ENCODE results near the gene CD83.

CD83 gene

GRCh38 chr6:14126191-14126590 is 8.6 kb downstream of the CD83 start:
- DNase-seq (ENCODE audit: low spot score) = no peak

- no peak for DNase-seq (ENCODE audit: low spot score)
Observed at GRCh38 chr6:14127611-14128010, 10.0 kb downstream of the CD83 start.

GRCh38 chr6:14128012-14128411 is 10.4 kb downstream of the CD83 start:
- DNase-seq (ENCODE audit: low spot score) = no peak

- no peak for DNase-seq (ENCODE audit: low spot score)
Observed at GRCh38 chr6:14128746-14129145, 11.2 kb downstream of the CD83 start.

- no peak for DNase-seq (ENCODE audit: low spot score)
Observed at GRCh38 chr6:14129575-14129974, 12.0 kb downstream of the CD83 start.

- DNase-seq (ENCODE audit: low spot score) = no peak
Observed at GRCh38 chr6:14130435-14131075, 13.0 kb downstream of the CD83 start.

GRCh38 chr6:14131579-14131978 is 14.0 kb downstream of the CD83 start:
- no peak for DNase-seq (ENCODE audit: low spot score)

- no peak for DNase-seq (ENCODE audit: low spot score)
Observed at GRCh38 chr6:14132244-14132920, 14.8 kb downstream of the CD83 start.

- DNase-seq (ENCODE audit: low spot score) = no peak
Observed at GRCh38 chr6:14132921-14133275, 15.3 kb downstream of the CD83 start.

- no peak for DNase-seq (ENCODE audit: low spot score)
Observed at GRCh38 chr6:14134211-14134910, 16.8 kb downstream of the CD83 start.

- DNase-seq (ENCODE audit: low spot score) = no peak
Observed at GRCh38 chr6:14135893-14136539, 18.4 kb downstream of the CD83 start.

- no peak for DNase-seq (ENCODE audit: low spot score)
Observed at GRCh38 chr6:14138701-14139215, 21.2 kb downstream of the CD83 start.

GRCh38 chr6:14141351-14142062 is 23.9 kb downstream of the CD83 start:
- no peak for DNase-seq (ENCODE audit: low spot score)

GRCh38 chr6:14142063-14142450 is 24.5 kb downstream of the CD83 start:
- DNase-seq (ENCODE audit: low spot score) = no peak

GRCh38 chr6:14142511-14143223 is 25.1 kb downstream of the CD83 start:
- DNase-seq (ENCODE audit: low spot score) = no peak

- DNase-seq (ENCODE audit: low spot score) = no peak
Observed at GRCh38 chr6:14143305-14143704, 25.7 kb downstream of the CD83 start.

- DNase-seq (ENCODE audit: low spot score) = no peak
Observed at GRCh38 chr6:14144678-14145113, 27.1 kb downstream of the CD83 start.

GRCh38 chr6:14146506-14147096 is 29.0 kb downstream of the CD83 start:
- DNase-seq (ENCODE audit: low spot score) = no peak

GRCh38 chr6:14147891-14148290 is 30.3 kb downstream of the CD83 start:
- DNase-seq (ENCODE audit: low spot score) = no peak

GRCh38 chr6:14148471-14148870 is 30.9 kb downstream of the CD83 start:
- DNase-seq (ENCODE audit: low spot score) = no peak
